ENCODE measurements around the gene ZNF681.

DNA sequence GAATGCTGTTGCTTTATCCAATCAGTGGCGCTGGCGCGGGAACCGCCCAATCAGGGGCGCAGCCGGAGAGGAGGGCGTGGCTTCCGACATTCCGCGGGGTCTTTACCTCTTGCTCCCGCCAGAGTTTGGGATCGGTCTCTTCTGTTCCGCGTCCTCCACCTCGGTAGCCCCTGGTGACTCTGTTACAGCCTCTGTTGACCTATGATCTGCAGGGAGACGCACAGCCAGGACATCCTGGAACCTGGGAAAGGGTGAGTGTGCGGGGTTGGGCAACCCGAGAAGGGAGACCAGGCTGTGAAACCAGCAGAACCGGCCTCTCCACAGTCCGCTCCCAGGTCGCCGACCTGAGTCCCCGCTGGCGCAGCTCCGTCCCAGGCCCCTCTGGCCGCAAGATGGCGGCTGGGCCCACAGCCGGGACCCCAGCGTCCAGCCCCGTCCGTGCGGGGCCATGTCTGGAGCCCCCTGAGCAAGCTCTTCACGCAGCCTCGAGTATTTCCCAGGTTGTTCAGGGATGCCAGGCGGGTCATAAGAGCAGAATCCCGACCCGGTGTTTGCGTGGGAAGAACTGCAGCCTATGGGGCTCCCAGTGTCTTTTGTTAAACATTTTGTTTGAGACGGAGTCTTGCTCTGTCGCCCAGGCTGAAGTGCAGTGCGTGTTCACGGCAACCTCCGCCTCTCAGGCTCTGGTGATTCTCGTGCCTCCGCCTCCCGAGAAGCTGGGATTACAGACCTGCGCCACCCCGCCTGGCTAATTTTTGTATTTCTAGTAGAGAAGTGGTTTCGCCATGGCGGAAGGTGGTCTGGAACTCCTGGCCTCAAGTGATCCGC is 4.4 kb upstream of the ZNF681 start:
- TF ChIP-seq, protein P1, sequence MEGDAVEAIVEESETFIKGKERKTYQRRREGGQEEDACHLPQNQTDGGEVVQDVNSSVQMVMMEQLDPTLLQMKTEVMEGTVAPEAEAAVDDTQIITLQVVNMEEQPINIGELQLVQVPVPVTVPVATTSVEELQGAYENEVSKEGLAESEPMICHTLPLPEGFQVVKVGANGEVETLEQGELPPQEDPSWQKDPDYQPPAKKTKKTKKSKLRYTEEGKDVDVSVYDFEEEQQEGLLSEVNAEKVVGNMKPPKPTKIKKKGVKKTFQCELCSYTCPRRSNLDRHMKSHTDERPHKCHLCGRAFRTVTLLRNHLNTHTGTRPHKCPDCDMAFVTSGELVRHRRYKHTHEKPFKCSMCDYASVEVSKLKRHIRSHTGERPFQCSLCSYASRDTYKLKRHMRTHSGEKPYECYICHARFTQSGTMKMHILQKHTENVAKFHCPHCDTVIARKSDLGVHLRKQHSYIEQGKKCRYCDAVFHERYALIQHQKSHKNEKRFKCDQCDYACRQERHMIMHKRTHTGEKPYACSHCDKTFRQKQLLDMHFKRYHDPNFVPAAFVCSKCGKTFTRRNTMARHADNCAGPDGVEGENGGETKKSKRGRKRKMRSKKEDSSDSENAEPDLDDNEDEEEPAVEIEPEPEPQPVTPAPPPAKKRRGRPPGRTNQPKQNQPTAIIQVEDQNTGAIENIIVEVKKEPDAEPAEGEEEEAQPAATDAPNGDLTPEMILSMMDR (IDR thresholded peaks at IDR 0.05; ENCODE audit: low read depth, low read length, poor library complexity, severe bottlenecking): no peak
- no peak for TF ChIP-seq EZH2phosphoT487 (IDR thresholded peaks at IDR 0.05; ENCODE audit: borderline replicate concordance, low read length)
